Adrenal gland (tissue), 19 donors: Measurements from ENCODE around the gene DYNC1I1. TPM values are rescaled to one million over a fixed set of nuclear protein-coding genes. Genes with fewer than 3 reads are reported as not detected.

Experiments used
- DNase-seq, 7 donors: peaks; one replicate each; pipeline ENCODE4 v3.0.0-alpha.2; 2019 to 2020
- H3K27ac ChIP-seq, 5 donors: fragments of 200-600 bp; sonication (generic) in 4 of 5; 1 replicate in 3 of 5; 2 replicates in 2 of 5; pipeline versions ENCODE4 v1.5.1 to v1.8.0; 2016 to 2020; ENCODE audit warnings: mild to moderate bottlenecking in 1 of 5
- H3K27me3 ChIP-seq: fragments of 200-600 bp; 2 replicates; pipeline ENCODE4 v1.8.0; 2021
- H3K36me3 ChIP-seq, 2 donors: fragments of 200-600 bp; replicated peaks in 1 of 2; 1 replicate in 1 of 2; 2 replicates in 1 of 2; pipeline versions ENCODE4 v1.5.1 to v1.8.0; 2018 to 2022
- H3K4me1 ChIP-seq, 2 donors: fragments of 200-600 bp; replicated peaks in 1 of 2; 1 replicate in 1 of 2; 2 replicates in 1 of 2; pipeline versions ENCODE4 v1.5.1 to v1.8.0; 2018 to 2021
- H3K4me3 ChIP-seq, 4 donors: fragments of 200-600 bp; sonication (generic) in 3 of 4; one replicate each; pipeline ENCODE4 v1.5.1; 2016 to 2018
- H3K9me3 ChIP-seq, 3 donors: fragments of 200-600 bp; sonication (generic) in 1 of 3; replicated peaks in 1 of 3; 1 replicate in 2 of 3; 2 replicates in 1 of 3; pipeline versions ENCODE4 v1.5.1 to v1.8.0; 2016 to 2021
- CTCF ChIP-seq, 6 experiments: fragments of 450-650 bp in 4 of 6; fragments of 200-600 bp in 2 of 6; sonication (generic) in 1 of 6; IDR thresholded peaks; 1 replicate in 5 of 6; 2 replicates in 1 of 6; pipeline versions ENCODE4 v1.5.1 to v1.8.0; 2016 to 2021; ENCODE audit warnings: antibody characterized with exemption in 6 of 6, mild to moderate bottlenecking in 2 of 6, moderate library complexity in 1 of 6
- POLR2A ChIP-seq, 2 donors: fragments of 450-650 bp; IDR thresholded peaks; one replicate each; pipeline ENCODE4 v1.6.1; 2017; ENCODE audit warnings: antibody characterized with exemption in 2 of 2, mild to moderate bottlenecking in 2 of 2, moderate library complexity in 1 of 2
- WGBS, 4 donors: extraction: QIAGEN DNeasy Blood & Tissue Kit in 2 of 4; methylation state at CpG; one replicate each; pipeline versions ENCODE4 v1.1.5 to v1.1.7; 2013 to 2017; 5-methylcytosine and 5-hydroxymethylcytosine counted together
- intact Hi-C, 2 donors: fragments of 100-400 bp; cut with DNase I; formaldehyde crosslinking; loops; one replicate each; pipeline versions ENCODE4 v1.14.1 to v1.15.0; 2022 to 2023
- long read RNA-seq, 10 donors: library from polyadenylated mRNA in 3 of 10; unstranded in 2 of 10; stranded (forward) in 1 of 10; transcript quantifications; one replicate each; pipeline ENCODE4 v2.0.0 and lab custom pipeline, GENCODE V29; 2021 to 2026
- polyA plus RNA-seq, 3 donors: library from polyadenylated mRNA; stranded (reverse); fragments of 200-250 nt in 2 of 3; fragments of 350-450 nt in 1 of 3; fragmentation: Illumina TruSeq in 1 of 3; extraction: RNeasy Lipid Tissue Mini Kit (QIAGEN cat#74804) in 1 of 3; gene quantifications; one replicate each; pipeline ENCODE4 v1.2.3, GENCODE V29; 2013 to 2014
- total RNA-seq, 9 donors: library from RNA; depleted of rRNA in 4 of 9; stranded (reverse); fragments of >200 nt in 4 of 9; fragments of 120-200 nt in 1 of 9; fragmentation: NEBNext Ultra II Directional in 1 of 9; extraction: Animal tissue kit (Norgen Biotek cat#: 25700) in 1 of 9; gene quantifications; one replicate each; pipeline versions ENCODE4 v1.1.0 to v1.2.4, GENCODE V29; 2013 to 2023
- donor health status: healthy with polysubstance abuse.
- donor health status: Bipolar disorder and iron deficiency.
- donor health status: DM: yes; HTN: yes; CAD: no.
- donor health status: DM: no; HTN: no; CAD: no.
- donor health status: DM: no; HTN: no; CAD: no.
- donor health status: DM: yes; HTN: yes; CAD: no.

The DYNC1I1 gene
- total RNA-seq (10 to 100 TPM in 3 of 9 donors, 1 to 10 TPM in 5, under 1 TPM in 1; 0.97 to 42.6 (median 9.1) TPM), polyA plus RNA-seq (10 to 100 TPM in 1 of 3 donors, 1 to 10 TPM in 2; 2.5 to 13.7 (median 5.6) TPM)
- long read RNA-seq, donor 1, partial matches to known transcripts: 0 of 1 reads
- long read RNA-seq, donor 1, other reads (novel, unspliced or antisense): 0 of 1 reads
- long read RNA-seq, donor 2, partial matches to known transcripts: 0 of 2 reads
- long read RNA-seq, donor 2, other reads (novel, unspliced or antisense): 0 of 2 reads
- long read RNA-seq, donor 3, partial matches to known transcripts: 0 of 1 reads
- long read RNA-seq, donor 3, other reads (novel, unspliced or antisense): 0 of 1 reads
- long read RNA-seq, donor 4, partial matches to known transcripts: 0 of 2 reads
- long read RNA-seq, donor 4, other reads (novel, unspliced or antisense): 1 of 2 reads
- long read RNA-seq, donor 5, transcript DYNC1I1-205 (17 exons, 2,947 nt): major isoform, 6 of 10 reads
- long read RNA-seq, donor 5, partial matches to known transcripts: 0 of 10 reads
- long read RNA-seq, donor 5, other reads (novel, unspliced or antisense): 2 of 10 reads
- long read RNA-seq, donor 6, transcript DYNC1I1-205 (17 exons, 2,947 nt): major isoform, 5 of 8 reads
- long read RNA-seq, donor 6, partial matches to known transcripts: 2 of 8 reads
- long read RNA-seq, donor 6, other reads (novel, unspliced or antisense): 1 of 8 reads
- long read RNA-seq, donor 7, partial matches to known transcripts: 0 of 1 reads
- long read RNA-seq, donor 7, other reads (novel, unspliced or antisense): 0 of 1 reads
- long read RNA-seq, donor 8: 0 reads
- long read RNA-seq, donor 9: 0 reads
- long read RNA-seq, donor 10: 0 reads

GRCh38 chr7:95772298-95772770 lies at the start of gene DYNC1I1:
TSS of gene DYNC1I1 (plus strand) at chr7:95772554. CDS start at chr7:95804730, 32,176 bp downstream.
- Histone ChIP-seq H3K4me3 (peak within 1 kb of the TSS in 3 of 4 donors; percentile 7 to 67 (median 46)), H3K4me1 (peaks cover 5 to 7% of the 10 kb centered on the region in 2 donors), H3K36me3 (no peaks in the 10 kb centered on the region), H3K9me3 (no peaks in the 10 kb centered on the region), H3K27me3 (no peaks in the 10 kb centered on the region), H3K27ac (peak within 1 kb of the TSS in 1 of 5 donors; percentile 51)
- TF ChIP-seq CTCF (IDR thresholded peaks at IDR 0.05) (no peak), POLR2A (IDR thresholded peaks at IDR 0.05) (peak; percentile 47 to 67)
- intact Hi-C loops: no loop called here
- DNase-seq: peak; percentile 69 to 87 (median 76)
- WGBS, 4 donors: 0 to 1% (median 1%) methylated on average over 26 to 49 of the region's 49 CpGs; no CpG with 5 or more reads in 1 of the 4 donors

GRCh38 chr7:95723583-95724180 lies 48.7 kb upstream of the DYNC1I1 start:
- DNase-seq: peak; percentile 56 to 77 (median 65)
- Histone ChIP-seq H3K4me1 (no peaks in the 10 kb centered on the region), H3K27ac (no peak overlapping the region), H3K9me3 (no peaks in the 10 kb centered on the region), H3K36me3 (no peaks in the 10 kb centered on the region), H3K4me3 (no peak overlapping the region), H3K27me3 (peaks cover 11% of the 10 kb centered on the region)
- WGBS, 4 donors: 5 to 12% (median 8%) methylated on average over 2 of the region's 2 CpGs
- TF ChIP-seq CTCF (IDR thresholded peaks at IDR 0.05): peak; percentile 41 to 83 (median 76)
- TF ChIP-seq POLR2A (IDR thresholded peaks at IDR 0.05): no peak
- intact Hi-C loops: loop anchor here (5.0 kb wide), 1 partner anchor 149 kb away; no protein-coding TSS in a partner anchor

GRCh38 chr7:95725205-95725604 lies 47.1 kb upstream of the DYNC1I1 start:
- intact Hi-C loops: no loop called here
- Histone ChIP-seq H3K9me3 (no peaks in the 10 kb centered on the region), H3K4me1 (no peaks in the 10 kb centered on the region), H3K4me3 (no peak overlapping the region), H3K27me3 (peaks cover 11% of the 10 kb centered on the region), H3K36me3 (no peaks in the 10 kb centered on the region), H3K27ac (no peak overlapping the region)
- DNase-seq: no peak
- 86 to 100% (median 96%) methylated on average over 1 of the region's 1 CpG for WGBS, 4 donors
- TF ChIP-seq CTCF (IDR thresholded peaks at IDR 0.05) (no peak), POLR2A (IDR thresholded peaks at IDR 0.05) (no peak)
